GM19455 (cell line): ENCODE data around the gene ZNF566.
"Not testable (repeated sequence)": the region's sequence is repeated elsewhere in the genome, so short reads cannot be mapped to it uniquely, and the experiment has no call there.

Experiments used
- ATAC-seq: cut with Tn5 transposase; IDR thresholded peaks from one replicate; pipeline ENCODE4 v1.9.1; 2021; ENCODE audit not compliant: unreplicated experiment

Gene ZNF566

DNA sequence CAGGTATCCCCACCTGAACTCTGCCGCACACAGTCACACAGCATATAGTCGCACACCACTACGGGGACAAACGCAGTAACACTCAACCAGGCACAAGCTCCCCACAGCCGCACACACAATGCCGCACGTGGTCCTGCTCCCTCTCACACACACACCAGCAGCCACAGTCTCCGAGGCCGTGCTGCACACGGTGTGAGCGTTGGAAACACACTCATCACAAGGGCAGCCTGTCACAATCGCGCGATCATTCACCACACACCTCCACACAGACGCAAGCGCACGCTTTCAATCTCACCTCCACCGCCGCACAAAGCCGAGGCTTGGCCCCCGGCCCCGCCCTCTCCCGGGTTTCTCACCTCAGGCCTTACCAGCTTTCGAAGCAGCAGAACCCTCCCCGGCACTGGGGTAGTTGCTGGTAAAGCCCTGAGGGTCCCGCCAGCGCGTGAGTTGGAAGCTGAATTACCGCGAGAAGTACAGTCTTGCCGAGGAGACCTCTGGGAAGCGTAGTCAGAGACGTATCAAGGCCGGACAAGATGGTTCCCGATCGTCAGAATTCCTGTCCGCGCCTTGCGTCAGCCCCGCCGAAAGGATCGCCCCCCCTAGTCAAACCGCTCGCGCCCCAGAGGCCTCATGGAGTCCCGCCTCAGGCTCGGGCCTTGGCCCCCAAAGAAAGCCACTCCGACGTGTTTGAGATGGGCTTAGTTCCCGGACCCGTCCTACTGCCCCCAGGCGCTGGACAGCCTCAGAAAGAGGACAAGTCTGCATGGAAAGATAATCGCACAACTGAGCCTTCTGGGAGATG, at the start of gene ZNF566:
Gene ZNF566, minus strand, starts transcription at position 444 of the 802 bp plus-strand sequence. CDS start 13,004 bp downstream, outside the sequence.
- ATAC-seq, result peak; percentile 74

DNA sequence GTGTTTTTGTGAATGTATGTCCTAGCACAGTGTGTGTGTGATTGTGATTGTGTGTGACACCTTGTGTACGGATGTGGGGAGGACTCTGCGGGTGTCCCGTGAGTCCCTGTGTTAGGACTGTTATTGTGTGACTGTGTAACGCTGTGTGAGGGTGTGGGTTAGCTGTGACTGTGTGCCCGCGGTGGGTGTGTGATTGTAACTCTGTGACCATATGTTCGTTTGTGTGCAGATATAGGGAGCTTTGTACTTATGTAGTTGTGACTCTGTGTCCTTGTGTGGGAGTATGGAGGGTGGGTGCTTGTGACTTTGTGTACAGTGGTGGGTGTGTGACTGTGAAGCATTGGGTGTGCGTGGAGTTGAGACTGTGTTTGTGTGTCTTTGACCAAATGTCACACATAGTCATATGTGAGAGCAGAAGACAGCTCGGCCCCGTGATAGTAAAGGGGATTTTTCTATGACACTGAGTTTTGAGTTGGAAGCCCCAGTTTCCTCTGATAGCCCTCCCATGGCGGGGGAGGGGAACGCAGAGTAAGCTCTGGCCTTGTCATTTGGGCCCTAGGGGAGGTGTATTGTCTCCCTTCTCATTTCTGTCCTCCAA, 39.7 kb upstream of the ZNF566 start:
- peak; percentile 18 for ATAC-seq

DNA sequence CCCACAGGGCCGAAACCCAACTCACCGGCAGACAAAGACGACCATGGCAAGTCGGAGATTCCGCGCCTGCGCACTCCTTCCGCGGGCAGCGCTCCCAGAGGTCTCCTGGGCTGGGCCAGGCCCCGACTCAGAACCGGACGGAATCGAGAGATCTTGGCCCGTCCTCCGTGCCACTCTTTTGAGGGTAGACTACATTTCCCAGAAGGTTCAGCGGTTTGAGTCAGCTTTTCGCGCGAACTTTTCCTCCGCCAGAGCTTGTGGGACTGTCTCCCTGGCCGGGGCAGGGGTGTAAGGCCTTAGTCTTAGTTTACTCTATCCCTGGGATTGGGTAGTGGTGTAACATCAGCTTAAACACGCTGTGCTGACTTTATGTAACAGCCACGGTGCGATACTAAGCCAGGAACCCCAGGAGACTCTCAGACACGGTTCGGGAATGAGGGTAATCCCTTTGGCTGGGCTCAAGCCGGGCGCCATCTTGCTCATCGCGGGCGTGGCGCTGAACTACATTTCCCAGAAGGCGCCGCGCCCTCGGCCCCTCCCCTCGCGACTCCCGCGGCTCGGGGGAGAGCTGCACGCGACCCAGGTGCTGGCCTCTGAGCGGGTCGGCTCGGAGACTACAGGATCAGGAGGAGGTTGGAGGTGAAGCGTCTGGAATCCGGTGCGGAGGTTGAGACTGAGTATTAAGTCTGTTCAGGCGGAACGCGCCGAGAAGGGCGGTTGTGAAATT, 39.0 kb upstream of the ZNF566 start, which contains the start of gene ZNF260:
Gene ZNF260, minus strand, starts transcription at position 78 of the 727 bp plus-strand sequence. CDS start 13,033 bp downstream, outside the sequence.
- ATAC-seq, result peak; percentile 82

DNA sequence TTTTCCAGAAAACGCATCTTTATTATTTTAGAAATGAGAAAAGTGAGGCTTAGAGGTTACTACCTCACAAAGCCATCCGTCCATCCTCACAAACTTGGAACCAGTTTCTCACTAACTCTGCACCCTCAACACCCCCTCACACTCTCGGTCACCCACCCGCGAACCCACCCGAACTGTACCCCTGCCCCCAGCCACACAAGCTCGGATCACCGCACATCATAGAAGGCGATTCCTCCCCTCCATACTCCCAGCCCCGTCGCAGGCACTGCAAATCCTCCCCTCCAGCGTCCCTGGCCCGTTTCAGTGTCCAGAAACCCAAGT, 38.5 kb upstream of the ZNF566 start:
- ATAC-seq, result peak; percentile 15

DNA sequence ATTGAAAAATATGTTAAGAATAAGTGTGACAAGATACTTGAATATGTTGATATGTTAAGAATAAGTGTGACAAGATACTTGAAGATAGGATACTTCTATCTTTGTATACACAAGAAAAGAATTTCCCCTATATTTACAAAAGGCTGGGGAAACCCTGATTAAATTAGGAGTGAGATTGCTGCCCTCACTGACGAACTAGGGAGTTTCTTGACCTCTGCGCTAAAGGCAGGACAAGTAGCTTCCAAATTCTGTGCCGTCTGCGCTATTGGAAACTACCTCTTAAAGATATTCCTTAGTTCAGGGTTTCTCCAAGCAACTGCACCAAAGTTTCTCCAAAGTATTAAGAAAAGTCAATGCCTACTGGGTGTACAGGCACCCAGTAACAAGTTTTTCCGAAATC, 38.0 kb upstream of the ZNF566 start:
- ATAC-seq, result no peak

DNA sequence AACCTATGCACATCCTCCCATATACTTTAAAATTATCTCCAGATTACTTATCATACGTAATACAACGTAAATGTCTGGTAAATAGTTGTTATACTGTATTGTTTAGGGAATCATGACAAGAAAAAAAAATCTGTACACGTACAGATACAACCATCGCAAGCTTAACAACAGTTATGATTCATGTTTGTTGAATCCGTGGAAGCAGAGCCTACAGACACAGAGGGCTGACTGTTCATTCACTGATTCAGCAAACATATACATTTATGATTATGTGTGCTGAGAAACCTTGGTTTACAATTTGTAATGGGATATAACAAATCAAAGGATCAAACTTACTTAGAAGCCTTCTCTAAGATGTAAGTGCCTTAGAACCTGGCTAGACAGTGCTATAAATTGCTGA, 37.2 kb upstream of the ZNF566 start:
- ATAC-seq, result no peak

DNA sequence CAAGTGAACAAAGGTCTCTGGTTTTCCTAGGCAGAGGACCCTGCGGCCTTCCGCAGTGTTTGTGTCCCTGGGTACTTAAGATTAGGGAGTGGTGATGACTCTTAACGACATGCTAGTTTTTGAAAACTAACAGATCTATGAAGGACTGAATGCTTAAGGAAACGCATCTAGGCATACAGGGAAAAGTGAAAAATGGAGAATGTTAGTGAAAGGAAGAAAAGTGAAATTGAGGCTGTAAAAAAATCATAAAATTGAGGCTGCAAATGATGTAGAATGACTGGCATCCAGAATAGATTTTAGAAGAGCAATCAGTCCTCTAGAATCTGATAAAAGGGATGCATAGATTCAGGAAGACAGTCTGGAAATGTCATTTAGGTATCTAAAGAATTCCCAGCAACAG, 35.3 kb upstream of the ZNF566 start:
- no peak for ATAC-seq

DNA sequence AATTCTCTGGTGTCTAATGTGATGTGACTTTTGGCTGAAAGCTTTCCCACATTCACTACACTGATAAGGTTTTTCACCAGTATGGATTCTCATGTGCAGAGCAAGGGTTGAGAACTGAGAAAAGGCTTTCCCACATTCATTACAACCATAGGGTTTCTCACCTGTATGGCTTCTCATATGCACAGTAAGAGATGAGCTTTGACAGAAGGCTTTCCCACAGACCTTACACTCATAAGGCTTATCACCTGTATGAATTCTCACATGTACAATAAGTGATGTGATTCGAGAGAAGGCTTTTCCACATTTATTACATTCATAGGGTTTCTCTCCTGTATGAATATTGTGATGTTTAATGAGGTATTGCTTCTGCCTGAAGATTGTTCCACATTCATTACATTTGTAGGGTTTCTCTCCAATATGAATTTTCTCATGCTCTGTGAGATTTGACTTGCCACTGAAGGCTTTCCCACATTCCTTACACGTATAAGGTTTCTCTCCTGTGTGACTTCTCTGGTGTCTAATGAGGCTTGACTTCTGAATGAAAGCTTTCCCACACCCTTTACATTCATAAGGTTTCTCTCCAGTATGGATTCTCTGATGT, 24.8 kb upstream of the ZNF566 start:
- ATAC-seq, result no peak

DNA sequence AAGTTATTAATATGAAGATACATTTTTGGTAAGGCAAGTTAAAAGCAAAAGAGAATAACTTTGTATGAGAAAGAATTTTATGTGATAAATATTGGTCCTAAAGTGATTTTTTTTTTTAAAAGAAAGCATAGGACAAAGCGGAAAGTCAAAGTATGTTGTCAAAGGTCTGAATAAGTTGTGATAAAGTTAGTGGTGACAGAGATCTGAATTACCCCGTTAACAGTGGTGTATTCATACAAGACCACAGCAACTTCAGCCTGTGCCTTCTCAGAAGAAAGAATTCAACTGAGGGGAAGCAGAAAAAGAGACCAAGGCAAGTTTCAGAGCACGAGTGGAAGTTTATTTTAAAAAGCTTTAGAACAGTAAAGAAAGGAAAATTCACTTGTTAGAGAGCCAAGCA, 19.0 kb upstream of the ZNF566 start:
- no peak for ATAC-seq

DNA sequence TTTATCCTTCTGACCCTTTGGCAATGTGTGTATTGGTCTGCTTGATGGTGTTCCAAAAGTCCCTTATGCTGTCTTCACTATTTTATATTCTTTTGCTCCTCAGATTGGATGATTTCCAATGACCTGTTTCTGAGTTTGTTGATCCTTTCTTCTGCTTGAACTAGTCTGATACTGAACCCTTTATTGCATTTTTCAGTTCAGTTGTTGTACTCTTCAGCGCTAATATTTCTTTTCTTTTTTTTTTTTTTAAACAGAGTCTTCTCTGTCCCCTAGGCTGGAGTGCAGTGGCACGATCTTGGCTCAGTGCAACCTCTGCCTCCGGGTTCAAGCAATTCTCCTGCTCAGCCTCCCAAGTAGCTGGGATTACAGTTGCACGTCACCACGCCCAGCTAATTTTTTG, 12.6 kb upstream of the ZNF566 start:
- no peak for ATAC-seq

DNA sequence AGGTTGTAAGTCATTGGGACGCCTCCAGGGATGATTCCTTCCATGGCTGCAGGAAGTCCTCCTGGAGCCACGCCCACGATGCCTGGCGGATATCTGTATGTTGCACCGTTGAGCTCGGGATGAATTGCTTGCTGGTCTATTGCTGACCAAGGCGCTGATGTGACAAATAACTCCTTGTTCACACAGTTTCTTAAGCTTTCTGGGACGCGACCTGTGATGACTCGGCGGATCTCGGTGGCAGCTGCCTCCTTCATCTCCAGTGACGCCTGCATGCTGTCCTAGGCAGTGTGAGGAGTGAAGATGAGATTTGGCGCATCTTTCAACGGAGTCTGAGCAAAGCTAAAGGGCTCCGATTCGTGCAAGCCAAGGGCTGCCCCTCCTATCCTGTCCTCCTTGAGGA, 7.6 kb upstream of the ZNF566 start:
- ATAC-seq, result no peak

DNA sequence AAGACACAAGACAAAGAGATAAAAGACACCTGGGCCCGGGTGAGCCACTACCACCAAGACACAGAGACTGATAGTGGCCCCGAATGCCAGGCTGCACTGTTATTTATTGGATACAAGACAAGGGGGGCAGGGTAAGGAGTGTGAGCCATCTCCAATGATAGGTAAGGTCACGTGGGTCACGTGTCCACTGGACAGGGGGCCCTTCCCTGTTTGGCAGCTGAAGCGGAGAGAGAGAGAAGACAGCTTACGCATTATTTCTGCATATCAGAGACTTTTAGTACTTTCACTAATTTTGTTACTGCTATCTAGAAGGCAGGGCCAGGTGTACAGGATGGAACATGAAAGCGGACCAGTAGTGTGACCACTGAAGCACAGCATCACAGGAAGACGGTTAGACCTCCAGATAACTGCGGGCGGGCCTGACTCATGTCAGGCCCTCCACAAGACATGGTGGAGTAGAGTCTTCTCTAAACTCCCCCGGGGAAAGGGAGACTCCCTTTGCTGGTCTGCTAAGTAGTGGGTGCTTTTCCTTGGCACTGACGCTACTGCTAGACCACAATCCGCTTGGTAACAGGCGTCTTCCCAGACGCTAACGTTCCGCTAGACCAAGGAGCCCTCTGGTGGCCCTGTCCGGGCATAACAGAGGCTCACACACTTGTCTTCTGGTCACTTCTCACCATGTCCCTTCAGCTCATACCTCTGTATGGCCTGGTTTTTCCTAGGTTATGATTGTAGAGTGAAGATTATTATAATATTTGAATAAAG, 3.5 kb upstream of the ZNF566 start:
- ATAC-seq, result not testable (repeated sequence)

DNA sequence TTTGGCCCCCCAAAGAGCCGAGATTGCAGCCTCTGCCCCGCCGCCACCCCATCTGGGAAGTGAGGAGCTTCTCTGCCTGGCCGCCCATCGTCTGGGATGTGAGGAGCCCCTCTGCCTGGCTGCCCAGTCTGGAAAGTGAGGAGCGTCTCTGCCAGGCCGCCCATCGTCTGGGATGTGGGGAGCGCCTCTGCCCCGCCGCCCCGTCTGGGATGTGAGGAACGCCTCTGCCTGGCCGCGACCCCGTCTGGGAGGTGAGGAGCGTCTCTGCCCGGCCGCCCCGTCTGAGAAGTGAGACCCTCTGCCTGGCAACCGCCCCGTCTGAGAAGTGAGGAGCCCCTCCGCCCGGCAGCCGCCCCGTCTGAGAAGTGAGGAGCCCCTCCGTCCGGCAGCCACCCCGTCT, 1.5 kb upstream of the ZNF566 start:
- ATAC-seq, result not testable (repeated sequence)

DNA sequence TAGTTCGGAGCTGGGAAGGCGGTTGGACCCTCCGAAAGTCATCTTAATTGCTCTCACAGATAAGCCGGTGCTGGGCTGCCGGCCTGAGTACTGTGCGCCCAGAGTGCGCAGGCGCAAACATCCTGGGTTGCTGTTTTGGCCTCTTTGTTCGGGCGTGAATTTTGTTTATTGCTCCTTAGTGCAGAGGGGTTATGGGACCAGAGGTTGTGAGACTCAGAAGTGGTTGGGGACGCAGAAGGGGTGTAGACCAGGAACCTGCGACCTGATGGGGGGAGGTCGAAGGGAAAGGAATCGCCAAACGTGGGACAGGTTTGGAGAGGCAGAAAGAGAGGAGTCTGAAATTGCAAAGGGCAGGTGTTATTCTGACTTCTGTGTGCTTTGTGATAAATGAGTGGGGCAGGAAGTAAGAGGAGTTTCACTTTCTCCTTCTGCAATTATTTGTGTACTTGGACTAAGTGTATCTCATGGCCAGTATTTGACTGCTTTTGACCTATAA, 607 bp upstream of the ZNF566 start:
- ATAC-seq, result peak; percentile 58

DNA sequence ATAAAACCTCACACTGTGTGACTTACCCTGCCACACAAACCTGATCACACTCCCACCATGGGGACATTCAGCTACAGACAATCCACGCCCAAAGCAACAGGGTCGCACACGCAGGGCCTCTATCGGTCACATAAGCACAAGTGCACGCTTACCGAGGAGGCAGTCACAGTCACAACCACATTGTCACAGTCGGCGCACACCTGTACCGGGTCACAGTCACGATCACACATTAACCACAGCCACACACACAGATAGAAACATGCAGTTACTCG, 579 bp downstream of the ZNF566 start:
- ATAC-seq, result peak; percentile 13

DNA sequence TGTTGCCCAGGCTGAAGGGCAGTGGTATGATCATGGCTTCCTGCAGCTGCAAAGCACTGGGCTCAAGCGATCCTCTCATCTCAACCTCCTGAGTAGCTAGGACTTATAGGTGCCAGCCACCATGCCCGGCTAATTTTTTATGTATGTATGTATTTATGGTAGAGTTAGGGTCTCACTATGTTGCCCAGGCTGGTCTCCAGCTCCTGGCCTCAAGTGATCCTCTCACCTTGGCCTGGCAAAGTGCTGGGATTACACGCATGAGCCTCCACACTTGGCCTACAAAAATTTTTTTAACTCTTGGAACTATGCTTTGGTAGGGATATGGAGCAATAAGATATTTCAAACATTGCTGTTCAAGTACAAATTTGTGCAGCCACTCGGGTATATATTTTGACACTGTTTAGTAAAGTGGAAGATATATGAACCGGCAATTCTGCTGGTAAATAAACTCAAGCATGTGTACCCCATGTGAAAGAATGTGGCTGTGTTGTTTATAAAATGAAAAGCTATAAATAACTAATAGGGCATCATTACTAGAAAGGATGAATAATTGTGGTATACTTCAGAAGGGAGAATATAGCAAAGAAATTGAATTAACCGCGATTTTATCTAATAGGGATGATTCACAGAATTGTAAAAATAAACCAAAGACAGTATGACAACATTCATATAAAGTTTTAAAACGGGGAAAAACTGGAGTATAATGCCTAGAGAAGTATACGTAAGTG, 1.1 kb downstream of the ZNF566 start:
- no peak for ATAC-seq

DNA sequence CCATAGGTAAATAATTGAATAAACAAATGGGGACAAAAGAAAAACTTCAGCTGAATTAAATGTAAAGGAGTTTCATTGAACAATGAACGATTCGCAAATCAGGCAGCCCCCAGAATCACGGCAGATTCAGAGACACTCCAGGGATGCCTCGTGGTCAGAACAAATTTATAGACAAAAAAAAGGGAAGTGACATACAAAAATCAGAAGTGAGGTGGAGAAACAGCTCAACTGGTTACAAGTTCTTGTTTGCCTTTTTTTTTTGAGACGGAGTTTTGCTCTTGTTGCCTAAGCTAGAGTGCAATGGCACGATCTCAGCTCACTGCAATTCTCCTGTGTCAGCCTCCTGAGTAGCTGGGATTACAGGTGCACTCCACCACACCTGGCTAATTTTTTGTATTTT, 5.7 kb downstream of the ZNF566 start:
- no peak for ATAC-seq

DNA sequence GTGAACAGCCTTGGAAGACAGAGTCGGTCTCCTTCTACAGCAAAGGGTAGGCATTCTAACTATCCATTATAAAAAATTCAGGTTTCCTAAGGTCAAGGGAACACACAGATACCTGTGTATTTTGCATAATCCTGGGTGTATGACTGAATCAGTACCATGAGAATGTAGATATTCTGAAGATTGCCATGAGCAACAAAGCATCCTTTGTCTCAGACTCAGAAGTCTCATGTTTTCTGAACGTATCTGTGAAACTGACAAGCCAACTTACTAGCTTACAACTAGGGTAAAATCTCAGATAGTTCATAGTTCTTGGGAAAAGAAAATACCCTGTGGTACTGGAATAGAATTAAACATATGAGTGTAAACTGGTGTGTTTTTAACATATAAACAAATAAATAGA, 6.5 kb downstream of the ZNF566 start:
- ATAC-seq, result no peak

DNA sequence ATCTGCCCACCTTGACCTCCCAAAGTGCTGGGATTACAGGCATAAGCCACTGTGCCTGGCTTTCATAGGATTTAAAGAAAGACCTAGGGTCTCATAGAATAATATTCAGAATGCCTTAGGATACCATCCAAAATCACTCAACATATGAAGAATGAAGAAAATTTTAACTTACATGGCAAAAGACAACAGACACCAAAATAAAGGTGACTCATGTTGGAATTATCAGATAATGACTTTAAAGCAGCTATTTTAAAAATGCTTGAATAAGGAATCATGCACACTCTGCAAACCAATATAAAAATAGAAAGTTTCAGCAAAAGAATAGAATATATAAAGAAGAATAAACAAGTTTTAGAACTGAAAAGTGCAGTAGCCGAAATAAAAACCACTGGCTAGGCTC, 29.3 kb downstream of the ZNF566 start:
- ATAC-seq, result no peak

DNA sequence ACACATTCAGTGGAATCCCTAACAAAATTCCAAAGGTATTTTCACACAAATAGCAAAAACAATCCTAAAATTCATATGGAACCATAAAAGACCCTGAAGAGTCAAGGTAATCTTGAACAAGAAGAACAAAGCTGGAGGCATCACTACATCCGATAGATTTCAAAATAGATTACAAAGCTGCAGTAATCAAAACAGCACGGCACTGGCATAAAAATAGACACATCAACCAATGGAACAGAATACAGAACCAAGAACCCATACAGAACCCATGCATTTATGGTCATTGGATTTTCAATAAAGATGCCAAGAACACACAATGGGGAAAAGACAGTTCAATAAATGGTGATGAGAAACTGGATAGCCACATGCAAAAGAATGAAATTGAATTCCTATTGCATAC, 32.5 kb downstream of the ZNF566 start:
- no peak for ATAC-seq
